Natural killer cell (primary cell): Measurements from ENCODE around the gene OMP. TPM values are rescaled to one million over a fixed set of nuclear protein-coding genes. Genes with fewer than 3 reads are reported as not detected.

Experiments
- ATAC-seq, 3 donors: fragments of 150-1000 bp in 2 of 3; fragments of 200-7000 bp in 1 of 3; cut with Tn5 transposase; 1 replicate in 1 of 3; 2 replicates in 2 of 3; pipeline ENCODE4 v1.10.0; 2021; ENCODE audit warnings: mild to moderate bottlenecking in 2 of 3, moderate library complexity in 2 of 3
- DNase-seq, 2 donors: peaks; one replicate each; pipeline versions ENCODE4 v3.0.0 to v3.0.0-alpha.2; 2013 to 2021; ENCODE audit warnings: mixed read lengths in 1 of 2
- H3K27ac ChIP-seq: one replicate; pipeline ENCODE4 v1.5.1; 2013; ENCODE audit warnings: mild to moderate bottlenecking, low read length
- H3K27me3 ChIP-seq: one replicate; pipeline ENCODE4 v1.6.1; 2013; ENCODE audit warnings: low read length; ENCODE audit not compliant: control insufficient read depth, insufficient read depth
- H3K36me3 ChIP-seq: one replicate; pipeline ENCODE4 v1.6.1; 2013; ENCODE audit warnings: low read length; ENCODE audit not compliant: control insufficient read depth, insufficient read depth
- H3K4me1 ChIP-seq: one replicate; pipeline ENCODE4 v1.6.1; 2013; ENCODE audit warnings: low read length; ENCODE audit not compliant: control insufficient read depth, insufficient read depth
- H3K4me3 ChIP-seq: one replicate; pipeline ENCODE4 v1.5.1; 2013; ENCODE audit warnings: low read length
- H3K9me3 ChIP-seq: one replicate; pipeline ENCODE4 v1.6.1; 2013; ENCODE audit warnings: low read length; ENCODE audit not compliant: control insufficient read depth, insufficient read depth
- H3K27ac Mint-ChIP-seq, 2 donors: one replicate each; pipeline ENCODE4 v1.8.0; 2022; ENCODE audit warnings: mild to moderate bottlenecking in 2 of 2, mixed read lengths in 2 of 2, moderate library complexity in 1 of 2
- H3K27me3 Mint-ChIP-seq, 2 donors: one replicate each; pipeline ENCODE4 v1.8.0; 2022; ENCODE audit warnings: low read depth in 2 of 2, mixed read lengths in 2 of 2
- H3K36me3 Mint-ChIP-seq: one replicate; pipeline ENCODE4 v1.8.0; 2022; ENCODE audit warnings: mixed read lengths
- H3K4me1 Mint-ChIP-seq, 2 donors: one replicate each; pipeline ENCODE4 v1.8.0; 2022; ENCODE audit warnings: mixed read lengths in 2 of 2
- H3K4me3 Mint-ChIP-seq: one replicate; pipeline ENCODE4 v1.8.0; 2022; ENCODE audit warnings: mild to moderate bottlenecking, moderate library complexity, mixed read lengths
- H3K9me3 Mint-ChIP-seq, 2 donors: one replicate each; pipeline ENCODE4 v1.8.0; 2022; ENCODE audit warnings: mixed read lengths in 2 of 2
- WGBS: methylation state at CpG from one replicate; pipeline ENCODE4 v1.1.7; 2013; ENCODE audit warnings: missing lambda C conversion rate; ENCODE audit not compliant: insufficient coverage; 5-methylcytosine and 5-hydroxymethylcytosine counted together
- intact Hi-C: fragments of 100-400 bp; cut with micrococcal nuclease; formaldehyde crosslinking; loops from one replicate; pipeline ENCODE4 v1.14.2; 2022
- total RNA-seq, 4 donors: library from RNA; stranded (reverse); fragments of 120-200 nt in 1 of 4; gene quantifications; one replicate each; pipeline versions ENCODE4 v1.2.3 to v1.2.4, GENCODE V29; 2013 to 2022
- TF ChIP-seq, protein P1 (sequence below): fragments of 200-600 bp; IDR thresholded peaks from one replicate; pipeline ENCODE4 v1.8.0; 2022; ENCODE audit warnings: antibody characterized with exemption

Gene OMP
- total RNA-seq, 3 donors from 2014 or later (not counting 1 experiment from before 2014, with no cell fraction given), result 0.82 to 1.4 (median 0.85) TPM

DNA sequence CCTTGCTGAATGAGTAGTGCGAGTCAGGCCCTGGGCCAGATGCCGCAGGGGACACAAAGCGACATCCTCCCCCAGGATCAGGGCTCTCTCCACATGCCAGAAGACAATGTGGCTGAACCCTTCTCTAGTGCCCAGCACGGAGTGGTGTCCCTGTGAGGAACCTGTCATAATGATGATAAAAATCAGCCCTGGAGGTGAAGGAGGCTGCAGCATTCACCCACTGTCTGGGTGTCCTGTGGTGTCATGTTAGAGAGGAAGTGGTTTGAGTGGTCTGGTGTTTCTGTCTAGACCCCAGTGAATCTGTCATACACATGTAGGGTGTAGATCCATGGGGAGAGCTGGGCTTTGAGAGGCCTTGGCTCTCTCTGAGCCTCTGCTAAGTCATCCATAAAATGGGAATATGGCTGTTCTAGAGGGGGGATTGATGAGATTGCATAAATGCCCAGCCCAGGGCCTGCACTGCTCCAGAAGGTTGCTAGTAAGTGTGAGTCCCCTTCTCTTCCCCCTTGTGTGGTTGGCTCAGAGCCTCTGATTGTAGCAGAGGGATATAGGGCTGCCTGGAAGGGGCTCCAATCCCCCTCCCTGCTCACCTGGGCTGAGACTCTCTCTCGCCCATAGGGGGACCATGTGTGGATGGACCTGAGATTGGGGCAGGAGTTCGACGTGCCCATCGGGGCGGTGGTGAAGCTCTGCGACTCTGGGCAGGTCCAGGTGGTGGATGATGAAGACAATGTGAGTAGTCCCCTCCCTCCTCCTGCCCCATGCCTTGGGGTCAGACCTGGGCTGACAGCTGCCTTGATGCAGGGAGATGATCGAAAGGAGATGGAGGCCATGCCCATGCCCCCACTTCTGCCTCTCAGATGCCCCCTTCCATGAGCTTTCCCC, 39.7 kb downstream of the OMP start:
- Histone ChIP-seq H3K27ac (no peak overlapping the region), H3K27me3 (peaks cover 9% of the 10 kb centered on the region), H3K9me3 (no peaks in the 10 kb centered on the region), H3K36me3 (no peaks in the 10 kb centered on the region), H3K4me3 (no peak overlapping the region), H3K4me1 (peaks cover 16% of the 10 kb centered on the region)
- TF ChIP-seq, protein P1, sequence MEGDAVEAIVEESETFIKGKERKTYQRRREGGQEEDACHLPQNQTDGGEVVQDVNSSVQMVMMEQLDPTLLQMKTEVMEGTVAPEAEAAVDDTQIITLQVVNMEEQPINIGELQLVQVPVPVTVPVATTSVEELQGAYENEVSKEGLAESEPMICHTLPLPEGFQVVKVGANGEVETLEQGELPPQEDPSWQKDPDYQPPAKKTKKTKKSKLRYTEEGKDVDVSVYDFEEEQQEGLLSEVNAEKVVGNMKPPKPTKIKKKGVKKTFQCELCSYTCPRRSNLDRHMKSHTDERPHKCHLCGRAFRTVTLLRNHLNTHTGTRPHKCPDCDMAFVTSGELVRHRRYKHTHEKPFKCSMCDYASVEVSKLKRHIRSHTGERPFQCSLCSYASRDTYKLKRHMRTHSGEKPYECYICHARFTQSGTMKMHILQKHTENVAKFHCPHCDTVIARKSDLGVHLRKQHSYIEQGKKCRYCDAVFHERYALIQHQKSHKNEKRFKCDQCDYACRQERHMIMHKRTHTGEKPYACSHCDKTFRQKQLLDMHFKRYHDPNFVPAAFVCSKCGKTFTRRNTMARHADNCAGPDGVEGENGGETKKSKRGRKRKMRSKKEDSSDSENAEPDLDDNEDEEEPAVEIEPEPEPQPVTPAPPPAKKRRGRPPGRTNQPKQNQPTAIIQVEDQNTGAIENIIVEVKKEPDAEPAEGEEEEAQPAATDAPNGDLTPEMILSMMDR, result no peak
- Mint-ChIP-seq H3K36me3 (no peaks in the 10 kb centered on the region), H3K27ac (peak overlapping the region; percentile 61 to 73), H3K9me3 (no peaks in the 10 kb centered on the region), H3K27me3 (peaks cover 49 to 55% of the 10 kb centered on the region in 2 donors), H3K4me3 (peak overlapping the region; percentile 35), H3K4me1 (peaks cover 22 to 27% of the 10 kb centered on the region in 2 donors)
- ATAC-seq, result peak; percentile 79 to 98 (median 89)
- WGBS, result 74% methylated on average over 8 of the region's 11 CpGs
- DNase-seq, result peak; percentile 28 to 48
- intact Hi-C loops, result no loop called here

GRCh38 chr11:77143405-77144020, 40.9 kb downstream of the OMP start:
- Histone ChIP-seq H3K27ac (no peak overlapping the region), H3K36me3 (no peaks in the 10 kb centered on the region), H3K4me1 (peaks cover 27% of the 10 kb centered on the region), H3K27me3 (peaks cover under 1% of the 10 kb centered on the region), H3K9me3 (no peaks in the 10 kb centered on the region), H3K4me3 (no peak overlapping the region)
- H3K4me3 Mint-ChIP-seq, result no peak overlapping the region
- no peaks in the 10 kb centered on the region for H3K36me3 Mint-ChIP-seq
- H3K27me3 Mint-ChIP-seq, result peaks cover 50 to 52% of the 10 kb centered on the region in 2 donors
- ATAC-seq (no peak), DNase-seq (no peak)
- H3K27ac Mint-ChIP-seq, result peak overlapping the region in 1 of 2 donors; percentile 25
- WGBS, result 94% methylated on average over 8 of the region's 8 CpGs
- H3K9me3 Mint-ChIP-seq, result no peaks in the 10 kb centered on the region
- intact Hi-C loops, result no loop called here
- TF ChIP-seq, protein P1, result no peak
- peaks cover 29 to 36% of the 10 kb centered on the region in 2 donors for H3K4me1 Mint-ChIP-seq

DNA sequence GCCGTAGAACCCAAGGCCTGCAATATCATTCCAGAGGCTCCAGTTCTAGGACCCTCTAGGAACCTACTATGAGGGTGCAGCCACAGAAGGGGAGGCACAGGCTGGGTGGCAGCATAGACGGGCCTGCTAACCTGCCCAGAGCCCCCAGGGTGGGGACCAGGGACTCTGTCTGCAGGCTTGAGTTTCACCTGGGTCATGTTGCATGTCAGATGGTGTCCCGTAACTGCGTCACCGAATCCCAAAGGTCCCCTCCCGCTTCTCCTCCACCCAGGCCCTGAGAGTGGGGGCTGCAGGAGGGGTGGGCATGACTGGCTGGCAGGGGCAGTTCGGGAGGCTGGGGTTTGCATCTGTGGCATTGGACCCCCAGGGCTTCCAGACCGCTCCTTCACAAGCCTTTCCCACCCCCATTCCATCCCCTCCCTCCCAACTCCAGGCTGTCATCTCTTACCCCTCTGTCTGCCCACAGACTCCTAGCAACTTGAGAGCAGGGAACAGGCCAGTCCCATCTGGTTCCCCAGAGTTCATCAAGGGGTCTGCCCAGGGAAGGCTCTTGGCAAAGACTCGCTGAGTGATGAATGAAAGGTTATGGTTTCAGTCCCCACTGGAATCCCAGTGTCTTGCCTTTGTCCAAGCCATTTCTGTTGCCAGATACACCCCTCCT, 41.7 kb downstream of the OMP start:
- intact Hi-C loops, result no loop called here
- no peak for ATAC-seq
- 93% methylated on average over 9 of the region's 9 CpGs for WGBS

More for the DNA sequence above, 41.7 kb downstream of the OMP start:
- H3K4me1 Mint-ChIP-seq, result peaks cover 30 to 43% of the 10 kb centered on the region in 2 donors
- no peak overlapping the region for H3K4me3 Mint-ChIP-seq
- H3K27ac ChIP-seq, result no peak overlapping the region
- H3K9me3 ChIP-seq, result no peaks in the 10 kb centered on the region
- no peak overlapping the region for H3K4me3 ChIP-seq
- H3K36me3 ChIP-seq, result no peaks in the 10 kb centered on the region
- no peaks in the 10 kb centered on the region for H3K9me3 Mint-ChIP-seq
- no peaks in the 10 kb centered on the region for H3K27me3 ChIP-seq
- no peaks in the 10 kb centered on the region for H3K36me3 Mint-ChIP-seq
- H3K27ac Mint-ChIP-seq, result no peak overlapping the region
- H3K4me1 ChIP-seq, result peaks cover 33% of the 10 kb centered on the region
- DNase-seq, result no peak
- TF ChIP-seq, protein P1, result no peak
- H3K27me3 Mint-ChIP-seq, result peaks cover 42 to 44% of the 10 kb centered on the region in 2 donors
